Panc1 (cell line): Measurements from ENCODE around the gene ALOX12B. TPM values are rescaled to one million over a fixed set of nuclear protein-coding genes. Genes with fewer than 3 reads are reported as not detected.

Experiments used
- ATAC-seq: fragments of 200-7000 bp; cut with Tn5 transposase; 2 replicates; pipeline ENCODE4 v1.9.1; 2020; ENCODE audit warnings: mild to moderate bottlenecking, moderate library complexity
- BruUV-seq: library from RNA; stranded (reverse); fragments of 400-500 nt; replicated peaks from 2 replicates; lab custom pipeline; 2021; lab: Mats Ljungman, UMichigan
- CTCF ChIA-PET: fragments of 300-600 bp; sonication (Branson Sonifier 250); formaldehyde crosslinking; loops from one replicate; lab custom pipeline; 2022; ENCODE audit warnings: antibody characterized with exemption; lab: Charles Lee
- POLR2A ChIA-PET: fragments of 300-600 bp; sonication (Branson Sonifier 250); formaldehyde crosslinking; loops from one replicate; lab custom pipeline; 2022; ENCODE audit warnings: antibody characterized with exemption; lab: Charles Lee
- DNase-seq: peaks from one replicate; pipeline ENCODE4 v3.0.0-alpha.2; 2010; ENCODE audit warnings: low read depth, low spot score
- H3K27ac ChIP-seq: 2 replicates; pipeline ENCODE4 v1.5.1; 2011; ENCODE audit warnings: mild to moderate bottlenecking, low read length, inconsistent platforms
- H3K27me3 ChIP-seq: fragments of 200-500 bp; sonication (Bioruptor generic); 2 replicates; pipeline ENCODE4 v1.6.0; 2014; ENCODE audit warnings: low read length, inconsistent platforms; ENCODE audit not compliant: control insufficient read depth, insufficient read depth
- H3K36me3 ChIP-seq: fragments of 200-500 bp; sonication (Bioruptor generic); 2 replicates; pipeline ENCODE4 v1.5.1; 2014; ENCODE audit warnings: inconsistent platforms, mild to moderate bottlenecking, low read length, moderate library complexity; ENCODE audit not compliant: control insufficient read depth, insufficient read depth
- H3K4me1 ChIP-seq: 2 replicates; pipeline ENCODE4 v1.5.1; 2011; ENCODE audit warnings: inconsistent platforms, mild to moderate bottlenecking, low read length, moderate library complexity; ENCODE audit not compliant: control insufficient read depth, insufficient read depth
- H3K4me3 ChIP-seq, 2 experiments: 2 replicates each; pipeline ENCODE4 v1.5.1; 2011 to 2012; ENCODE audit warnings: low read depth in 2 of 2, low read length in 2 of 2, mild to moderate bottlenecking in 2 of 2, inconsistent platforms in 1 of 2, moderate library complexity in 1 of 2
- H3K9me3 ChIP-seq: fragments of 200-500 bp; sonication (Bioruptor generic); 2 replicates; pipeline ENCODE4 v1.5.1; 2014; ENCODE audit warnings: low read depth, mild to moderate bottlenecking, inconsistent platforms, low read length, moderate library complexity; ENCODE audit not compliant: control insufficient read depth, insufficient read depth
- CTCF ChIP-seq: fragments of 450-650 bp; IDR thresholded peaks from 2 replicates; pipeline ENCODE4 v1.5.1; 2017; ENCODE audit warnings: mild to moderate bottlenecking
- POLR2AphosphoS5 ChIP-seq: IDR thresholded peaks from 2 replicates; pipeline ENCODE4 v1.6.1; 2012; ENCODE audit warnings: mild to moderate bottlenecking, low read depth, low read length, moderate library complexity
- SIN3A ChIP-seq: IDR thresholded peaks from 2 replicates; pipeline ENCODE4 v1.6.1; 2012; ENCODE audit warnings: low read depth, mild to moderate bottlenecking, low read length, moderate library complexity, borderline replicate concordance; ENCODE audit not compliant: insufficient read depth
- TCF7L2 ChIP-seq: IDR thresholded peaks from 2 replicates; pipeline ENCODE4 v1.6.1; 2011; ENCODE audit warnings: mild to moderate bottlenecking, low read depth, low read length, inconsistent platforms
- in situ Hi-C: cut with HindIII; loops from 2 replicates; pipeline ENCODE4 v1.10.0; 2016; ENCODE audit warnings: low sequenced_read_pairs, low pct_unique_long_range_greater_than_20kb
- intact Hi-C: fragments of 100-400 bp; cut with micrococcal nuclease; formaldehyde crosslinking; loops from one replicate; pipeline ENCODE4 v1.10.0; 2022; ENCODE audit not compliant: unreplicated experiment
- total RNA-seq: library from RNA; stranded (reverse); gene quantifications from one replicate; pipeline ENCODE4 v1.2.1, GENCODE V29; 2021; ENCODE audit not compliant: unreplicated experiment
- TF ChIP-seq, protein P1 (sequence below), 2 experiments: IDR thresholded peaks; 2 replicates each; pipeline ENCODE4 v1.6.1; 2011 to 2012; ENCODE audit warnings: low read depth in 2 of 2, control low read depth in 1 of 2, low read length in 1 of 2, mild to moderate bottlenecking in 1 of 2, moderate library complexity in 1 of 2; ENCODE audit not compliant: insufficient read depth in 1 of 2

ALOX12B gene
- total RNA-seq, 1 experiment from 2014 or later = not detected

GRCh38 chr17:8048236-8048635, 39.3 kb downstream of the ALOX12B start:
- no peak for TF ChIP-seq TCF7L2
- TF ChIP-seq SIN3A = no peak
- TF ChIP-seq POLR2AphosphoS5 = no peak
- TF ChIP-seq, protein P1, sequence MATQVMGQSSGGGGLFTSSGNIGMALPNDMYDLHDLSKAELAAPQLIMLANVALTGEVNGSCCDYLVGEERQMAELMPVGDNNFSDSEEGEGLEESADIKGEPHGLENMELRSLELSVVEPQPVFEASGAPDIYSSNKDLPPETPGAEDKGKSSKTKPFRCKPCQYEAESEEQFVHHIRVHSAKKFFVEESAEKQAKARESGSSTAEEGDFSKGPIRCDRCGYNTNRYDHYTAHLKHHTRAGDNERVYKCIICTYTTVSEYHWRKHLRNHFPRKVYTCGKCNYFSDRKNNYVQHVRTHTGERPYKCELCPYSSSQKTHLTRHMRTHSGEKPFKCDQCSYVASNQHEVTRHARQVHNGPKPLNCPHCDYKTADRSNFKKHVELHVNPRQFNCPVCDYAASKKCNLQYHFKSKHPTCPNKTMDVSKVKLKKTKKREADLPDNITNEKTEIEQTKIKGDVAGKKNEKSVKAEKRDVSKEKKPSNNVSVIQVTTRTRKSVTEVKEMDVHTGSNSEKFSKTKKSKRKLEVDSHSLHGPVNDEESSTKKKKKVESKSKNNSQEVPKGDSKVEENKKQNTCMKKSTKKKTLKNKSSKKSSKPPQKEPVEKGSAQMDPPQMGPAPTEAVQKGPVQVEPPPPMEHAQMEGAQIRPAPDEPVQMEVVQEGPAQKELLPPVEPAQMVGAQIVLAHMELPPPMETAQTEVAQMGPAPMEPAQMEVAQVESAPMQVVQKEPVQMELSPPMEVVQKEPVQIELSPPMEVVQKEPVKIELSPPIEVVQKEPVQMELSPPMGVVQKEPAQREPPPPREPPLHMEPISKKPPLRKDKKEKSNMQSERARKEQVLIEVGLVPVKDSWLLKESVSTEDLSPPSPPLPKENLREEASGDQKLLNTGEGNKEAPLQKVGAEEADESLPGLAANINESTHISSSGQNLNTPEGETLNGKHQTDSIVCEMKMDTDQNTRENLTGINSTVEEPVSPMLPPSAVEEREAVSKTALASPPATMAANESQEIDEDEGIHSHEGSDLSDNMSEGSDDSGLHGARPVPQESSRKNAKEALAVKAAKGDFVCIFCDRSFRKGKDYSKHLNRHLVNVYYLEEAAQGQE (IDR thresholded peaks at IDR 0.05; ENCODE audit: insufficient read depth in 1 of 2, low read depth in 2 of 2, low read length in 1 of 2) = no peak
- TF ChIP-seq CTCF = no peak
- CTCF ChIA-PET = interaction anchor here (0.6 kb wide), 1 partner anchor 312 kb away, joined by 3 read pairs; no protein-coding TSS in a partner anchor
- Histone ChIP-seq H3K4me1 (no peaks in the 10 kb centered on the region), H3K27ac (no peak overlapping the region), H3K9me3 (no peaks in the 10 kb centered on the region), H3K27me3 (no peaks in the 10 kb centered on the region), H3K36me3 (no peaks in the 10 kb centered on the region), H3K4me3 (no peak overlapping the region)
- in situ Hi-C loops (no loop called here), intact Hi-C loops (no loop called here)
- DNase-seq (no peak), ATAC-seq (no peak)
- BruUV-seq = no TSS peak
- POLR2A ChIA-PET = no interaction called here

DNA sequence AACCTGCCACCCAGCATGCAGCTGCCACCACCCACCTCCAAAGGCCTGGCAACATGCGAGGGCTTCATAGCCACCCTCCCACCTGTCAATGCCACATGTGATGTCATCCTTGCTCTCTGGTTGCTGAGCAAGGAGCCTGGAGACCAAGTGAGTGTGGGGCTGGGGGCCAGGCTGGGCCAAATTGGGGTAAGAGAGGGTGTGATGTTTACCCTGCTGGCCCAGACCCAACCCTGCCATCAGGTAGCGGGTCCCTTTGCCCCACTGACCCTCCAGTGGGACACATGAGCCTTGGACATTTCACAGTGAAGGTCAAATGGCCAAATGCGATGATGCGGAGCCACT, 39.8 kb downstream of the ALOX12B start:
- Histone ChIP-seq H3K36me3 (no peaks in the 10 kb centered on the region), H3K27me3 (no peaks in the 10 kb centered on the region), H3K27ac (no peak overlapping the region), H3K4me1 (no peaks in the 10 kb centered on the region), H3K9me3 (no peaks in the 10 kb centered on the region), H3K4me3 (no peak overlapping the region)
- in situ Hi-C loops (no loop called here), intact Hi-C loops (no loop called here)
- DNase-seq = no peak
- TF ChIP-seq, protein P1 (IDR thresholded peaks at IDR 0.05; ENCODE audit: insufficient read depth in 1 of 2, low read depth in 2 of 2, low read length in 1 of 2) = no peak
- no peak for TF ChIP-seq TCF7L2
- no peak for TF ChIP-seq CTCF
- TF ChIP-seq SIN3A = no peak
- ATAC-seq = no peak
- BruUV-seq = no TSS peak
- CTCF ChIA-PET = interaction anchor here (0.6 kb wide), 1 partner anchor 311 kb away, joined by 3 read pairs; no protein-coding TSS in a partner anchor
- POLR2A ChIA-PET = no interaction called here
